ENCODE measurements around the gene CA10. TPM values are rescaled to one million over a fixed set of nuclear protein-coding genes. Genes with fewer than 3 reads are reported as not detected.

CA10 gene
- total RNA-seq, 2 donors from 2014 or later, result not detected

DNA sequence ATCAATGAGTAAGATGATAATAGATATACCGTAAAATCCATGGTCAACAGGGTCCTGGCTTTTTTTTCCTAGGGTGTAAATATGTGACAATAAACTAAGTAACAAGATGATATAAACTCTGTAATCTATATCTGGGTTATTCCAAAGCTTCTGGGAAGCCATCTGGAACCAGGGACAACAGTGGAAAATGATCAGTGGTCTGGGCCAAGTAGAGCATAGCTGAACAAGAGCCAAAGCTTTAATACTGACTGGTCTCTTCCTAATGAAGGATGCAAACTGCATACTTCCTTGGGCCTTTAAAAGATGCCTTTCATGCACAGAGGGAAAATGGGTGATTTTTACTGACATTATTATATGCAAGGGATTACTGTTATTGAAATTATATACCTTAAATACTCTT, 8.9 kb downstream of the CA10 start:
- no peaks in the 10 kb centered on the region for H3K4me1 ChIP-seq (ENCODE audit: control insufficient read depth in 1 of 2, low read depth in 2 of 2)
- H3K27me3 ChIP-seq (replicated peaks; ENCODE audit: insufficient read depth), result no peaks in the 10 kb centered on the region
- DNase-seq (ENCODE audit: low spot score) (no peak), ATAC-seq (ENCODE audit: insufficient number of reproducible peaks, low FRiP score, low read depth) (no peak)
- TF ChIP-seq, protein P1, sequence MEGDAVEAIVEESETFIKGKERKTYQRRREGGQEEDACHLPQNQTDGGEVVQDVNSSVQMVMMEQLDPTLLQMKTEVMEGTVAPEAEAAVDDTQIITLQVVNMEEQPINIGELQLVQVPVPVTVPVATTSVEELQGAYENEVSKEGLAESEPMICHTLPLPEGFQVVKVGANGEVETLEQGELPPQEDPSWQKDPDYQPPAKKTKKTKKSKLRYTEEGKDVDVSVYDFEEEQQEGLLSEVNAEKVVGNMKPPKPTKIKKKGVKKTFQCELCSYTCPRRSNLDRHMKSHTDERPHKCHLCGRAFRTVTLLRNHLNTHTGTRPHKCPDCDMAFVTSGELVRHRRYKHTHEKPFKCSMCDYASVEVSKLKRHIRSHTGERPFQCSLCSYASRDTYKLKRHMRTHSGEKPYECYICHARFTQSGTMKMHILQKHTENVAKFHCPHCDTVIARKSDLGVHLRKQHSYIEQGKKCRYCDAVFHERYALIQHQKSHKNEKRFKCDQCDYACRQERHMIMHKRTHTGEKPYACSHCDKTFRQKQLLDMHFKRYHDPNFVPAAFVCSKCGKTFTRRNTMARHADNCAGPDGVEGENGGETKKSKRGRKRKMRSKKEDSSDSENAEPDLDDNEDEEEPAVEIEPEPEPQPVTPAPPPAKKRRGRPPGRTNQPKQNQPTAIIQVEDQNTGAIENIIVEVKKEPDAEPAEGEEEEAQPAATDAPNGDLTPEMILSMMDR (IDR thresholded peaks at IDR 0.05), result no peak
- H3K4me3 ChIP-seq, result no peak overlapping the region
- H3K36me3 ChIP-seq, result no peaks in the 10 kb centered on the region
- no peaks in the 10 kb centered on the region for H3K9me3 ChIP-seq
- H3K27ac ChIP-seq, result no peak overlapping the region

- DNase-seq (ENCODE audit: low spot score), result no peak
- no peak for ATAC-seq (ENCODE audit: insufficient number of reproducible peaks, low FRiP score, low read depth)
- TF ChIP-seq, protein P1 (IDR thresholded peaks at IDR 0.05), result no peak
These were observed 9.6 kb downstream of the CA10 start for GRCh38 chr17:52148969-52149351.

DNA sequence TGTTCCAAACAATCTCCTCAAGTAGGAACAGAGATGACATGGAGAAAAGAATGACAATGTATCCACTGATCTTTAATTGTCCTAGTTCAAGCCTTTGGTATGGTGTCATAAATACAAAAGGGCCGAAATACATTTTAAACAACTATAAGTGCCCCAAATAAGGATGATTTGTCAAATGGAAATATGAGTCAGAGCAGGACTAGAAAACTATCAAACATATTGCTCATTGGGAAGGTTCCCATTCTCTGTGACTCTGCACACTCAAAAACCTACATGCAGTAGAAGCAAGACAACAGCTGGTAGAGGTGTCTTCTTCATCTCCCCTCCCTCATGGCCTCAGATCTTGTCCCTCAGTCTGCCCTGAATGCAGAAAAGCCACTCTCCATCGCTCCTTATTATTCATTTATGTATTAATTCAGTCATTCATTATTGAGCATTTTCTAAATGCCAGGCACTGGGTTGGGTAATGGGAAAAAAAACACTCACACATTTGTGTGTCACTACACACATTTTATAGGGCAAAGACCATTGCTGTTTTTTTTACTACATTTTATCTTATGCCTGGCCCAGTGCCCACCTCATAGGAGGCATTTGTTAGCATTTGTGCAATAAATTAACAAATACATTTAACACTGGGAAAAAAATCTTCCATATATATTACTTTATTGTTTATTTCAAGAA, 10.1 kb downstream of the CA10 start:
- H3K9me3 ChIP-seq, result no peaks in the 10 kb centered on the region
- no peak for ATAC-seq (ENCODE audit: insufficient number of reproducible peaks, low FRiP score, low read depth)
- H3K27me3 ChIP-seq (replicated peaks; ENCODE audit: insufficient read depth), result no peaks in the 10 kb centered on the region

More at GRCh38 chr17:52148969-52149351, 9.6 kb downstream of the CA10 start:
- Histone ChIP-seq H3K27ac (no peak overlapping the region), H3K4me1 (ENCODE audit: control insufficient read depth in 1 of 2, low read depth in 2 of 2) (no peaks in the 10 kb centered on the region), H3K36me3 (no peaks in the 10 kb centered on the region), H3K4me3 (no peak overlapping the region), H3K27me3 (replicated peaks; ENCODE audit: insufficient read depth) (no peaks in the 10 kb centered on the region), H3K9me3 (no peaks in the 10 kb centered on the region)

DNA sequence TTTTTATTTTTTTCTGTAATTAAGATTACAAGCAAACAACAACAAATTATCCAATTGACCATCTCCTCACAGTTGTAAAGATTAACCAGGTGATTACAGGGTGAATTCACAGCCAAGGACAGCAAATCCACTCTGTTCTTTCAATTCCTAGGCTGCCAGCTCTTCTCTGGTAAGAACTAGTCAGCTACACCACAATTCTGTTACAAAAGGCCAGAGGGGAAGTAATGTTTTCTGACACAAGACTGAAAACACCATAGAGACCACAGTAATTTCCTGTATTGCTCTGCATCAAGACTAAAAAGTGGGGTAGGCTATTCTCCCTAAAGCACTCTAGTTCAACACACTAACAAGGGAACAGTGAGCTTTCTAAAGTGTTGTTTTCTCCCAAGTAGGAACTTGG, 10.6 kb downstream of the CA10 start:
- ATAC-seq (ENCODE audit: insufficient number of reproducible peaks, low FRiP score, low read depth) (no peak), DNase-seq (ENCODE audit: low spot score) (no peak)
- Histone ChIP-seq H3K27me3 (replicated peaks; ENCODE audit: insufficient read depth) (no peaks in the 10 kb centered on the region), H3K9me3 (no peaks in the 10 kb centered on the region), H3K27ac (no peak overlapping the region), H3K4me3 (no peak overlapping the region), H3K36me3 (no peaks in the 10 kb centered on the region), H3K4me1 (ENCODE audit: control insufficient read depth in 1 of 2, low read depth in 2 of 2) (no peaks in the 10 kb centered on the region)
- TF ChIP-seq, protein P1 (IDR thresholded peaks at IDR 0.05), result no peak

More for the DNA sequence above, 10.1 kb downstream of the CA10 start:
- no peak overlapping the region for H3K27ac ChIP-seq
- H3K36me3 ChIP-seq, result no peaks in the 10 kb centered on the region
- no peaks in the 10 kb centered on the region for H3K4me1 ChIP-seq (ENCODE audit: control insufficient read depth in 1 of 2, low read depth in 2 of 2)
- TF ChIP-seq, protein P1 (IDR thresholded peaks at IDR 0.05), result no peak
- DNase-seq (ENCODE audit: low spot score), result no peak
- no peak overlapping the region for H3K4me3 ChIP-seq

GRCh38 chr17:52147431-52147830, 11.1 kb downstream of the CA10 start:
- Histone ChIP-seq H3K36me3 (no peaks in the 10 kb centered on the region), H3K4me1 (ENCODE audit: control insufficient read depth in 1 of 2, low read depth in 2 of 2) (no peaks in the 10 kb centered on the region), H3K9me3 (no peaks in the 10 kb centered on the region), H3K27ac (no peak overlapping the region), H3K4me3 (no peak overlapping the region), H3K27me3 (replicated peaks; ENCODE audit: insufficient read depth) (no peaks in the 10 kb centered on the region)
- TF ChIP-seq, protein P1 (IDR thresholded peaks at IDR 0.05), result no peak
- no peak for DNase-seq (ENCODE audit: low spot score)
- no peak for ATAC-seq (ENCODE audit: insufficient number of reproducible peaks, low FRiP score, low read depth)
